Kidney (tissue), 14 donors: ENCODE results near the gene PPP1R8. TPM values are rescaled to one million over a fixed set of nuclear protein-coding genes. Genes with fewer than 3 reads are reported as not detected.
"Not testable (repeated sequence)": the region's sequence is repeated elsewhere in the genome, so short reads cannot be mapped to it uniquely, and the experiment has no call there.

ENCODE experiments used
- DNase-seq, 5 donors: peaks; one replicate each; pipeline ENCODE4 v3.0.0-alpha.2; 2013 to 2020
- FAIRE-seq: peaks from 2 replicates; lab custom pipeline; 2012; peaks lifted over from hg19 to GRCh38; lab: Jason Lieb, UNC
- H3K27ac ChIP-seq, 2 donors: one replicate each; pipeline ENCODE4 v1.7.0; 2013; ENCODE audit warnings: low read depth in 2 of 2, low read length in 2 of 2, inconsistent platforms in 1 of 2
- H3K27me3 ChIP-seq: one replicate; pipeline ENCODE4 v1.7.1; 2013; ENCODE audit warnings: low read length, inconsistent platforms; ENCODE audit not compliant: control insufficient read depth, insufficient read depth
- H3K36me3 ChIP-seq, 3 donors: one replicate each; pipeline versions ENCODE4 v1.7.0 to v1.7.1; 2013; ENCODE audit warnings: low read length in 3 of 3, control low read depth in 1 of 3, inconsistent platforms in 1 of 3; ENCODE audit not compliant: insufficient read depth in 3 of 3, control insufficient read depth in 2 of 3
- H3K4me1 ChIP-seq, 3 donors: one replicate each; pipeline versions ENCODE4 v1.7.0 to v1.7.1; 2013; ENCODE audit warnings: low read length in 3 of 3, inconsistent platforms in 1 of 3, low read depth in 1 of 3; ENCODE audit not compliant: control insufficient read depth in 2 of 3, insufficient read depth in 2 of 3
- H3K4me3 ChIP-seq, 3 donors: one replicate each; pipeline versions ENCODE4 v1.7.0 to v1.8.1; 2013; ENCODE audit warnings: low read length in 3 of 3, control low read depth in 1 of 3, inconsistent platforms in 1 of 3
- H3K9ac ChIP-seq, 3 donors: one replicate each; pipeline versions ENCODE4 v1.7.0 to v1.7.1; 2013; ENCODE audit warnings: low read length in 3 of 3, control low read depth in 1 of 3, inconsistent platforms in 1 of 3
- H3K9me3 ChIP-seq, 3 donors: one replicate each; pipeline versions ENCODE4 v1.7.0 to v1.7.1; 2013; ENCODE audit warnings: low read length in 3 of 3, control low read depth in 1 of 3, inconsistent platforms in 1 of 3; ENCODE audit not compliant: control insufficient read depth in 2 of 3, insufficient read depth in 1 of 3
- intact Hi-C: fragments of 100-400 bp; cut with DNase I; formaldehyde crosslinking; loops from one replicate; pipeline ENCODE4 v1.11.1; 2022
- polyA plus RNA-seq: library from polyadenylated mRNA; stranded (reverse); fragments of 350-450 nt; fragmentation: Illumina TruSeq; extraction: RNeasy Lipid Tissue Mini Kit (QIAGEN cat#74804); gene quantifications from one replicate; pipeline ENCODE4 v1.2.3, GENCODE V29; 2014; ENCODE audit warnings: low read depth, low replicate concordance; ENCODE audit not compliant: insufficient read depth
- total RNA-seq: library from RNA; stranded (reverse); fragmentation: NEBNext Ultra II Directional; extraction: Animal tissue kit (Norgen Biotek cat#: 25700); gene quantifications from one replicate; pipeline ENCODE4 v1.2.1, GENCODE V29; 2021
- TF ChIP-seq, protein P1 (sequence below): IDR thresholded peaks from 3 replicates; pipeline ENCODE4 v1.5.1; 2012; ENCODE audit warnings: mild to moderate bottlenecking, moderate library complexity, borderline replicate concordance; ENCODE audit not compliant: insufficient read depth; ENCODE audit errors: extremely low read depth
- donor health status: control.
- donor health status: control.
- donor health status: control.
- donor health status: control.
- donor health status: control.
- donor health status: DM: yes; HTN: yes; CAD: no.
- donor health status: Normal renal cell carcinoma (clear cell type).

The PPP1R8 gene
- total and polyA plus RNA-seq, 2 donors from 2014 or later: 21.8 to 38.6 TPM

DNA sequence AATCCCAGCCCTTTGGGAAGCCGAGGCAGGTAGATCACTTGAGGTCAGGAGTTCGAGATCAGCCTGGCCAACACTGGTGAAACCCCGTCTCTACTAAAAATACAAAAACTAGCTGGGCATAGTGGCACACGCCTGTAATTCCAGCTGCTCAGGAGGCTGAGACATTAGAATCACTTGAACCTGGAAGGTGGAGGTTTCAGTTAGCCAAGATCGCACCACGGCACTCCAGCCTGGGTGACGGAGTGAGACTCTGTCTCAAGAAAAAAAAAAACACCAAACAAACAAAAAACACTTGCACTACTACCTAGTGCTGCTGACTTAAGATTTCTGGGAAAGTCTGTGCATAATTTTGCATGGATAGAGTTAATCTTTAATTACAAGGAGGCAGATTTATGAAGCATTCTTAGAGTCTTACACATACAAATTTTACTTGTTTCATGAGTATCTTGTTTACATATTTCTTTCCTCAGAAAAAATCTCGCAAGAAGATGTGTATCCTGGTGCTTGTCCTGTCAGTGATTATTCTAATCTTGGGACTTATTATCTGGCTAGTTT is 8.7 kb upstream of the PPP1R8 start:
- FAIRE-seq: peak; percentile 60
- peak overlapping the region in 1 of 3 donors; percentile 42 for H3K9ac ChIP-seq
- peak overlapping the region in 1 of 2 donors; percentile 67 for H3K27ac ChIP-seq
- H3K9me3 ChIP-seq: no peaks in the 10 kb centered on the region
- DNase-seq: peak in 1 of 5 donors; percentile 3
- peaks cover 0 to 6% (median 5%) of the 10 kb centered on the region in 3 donors for H3K4me1 ChIP-seq
- H3K4me3 ChIP-seq: peak overlapping the region in 2 of 3 donors; percentile 4 to 32
- TF ChIP-seq, protein P1, sequence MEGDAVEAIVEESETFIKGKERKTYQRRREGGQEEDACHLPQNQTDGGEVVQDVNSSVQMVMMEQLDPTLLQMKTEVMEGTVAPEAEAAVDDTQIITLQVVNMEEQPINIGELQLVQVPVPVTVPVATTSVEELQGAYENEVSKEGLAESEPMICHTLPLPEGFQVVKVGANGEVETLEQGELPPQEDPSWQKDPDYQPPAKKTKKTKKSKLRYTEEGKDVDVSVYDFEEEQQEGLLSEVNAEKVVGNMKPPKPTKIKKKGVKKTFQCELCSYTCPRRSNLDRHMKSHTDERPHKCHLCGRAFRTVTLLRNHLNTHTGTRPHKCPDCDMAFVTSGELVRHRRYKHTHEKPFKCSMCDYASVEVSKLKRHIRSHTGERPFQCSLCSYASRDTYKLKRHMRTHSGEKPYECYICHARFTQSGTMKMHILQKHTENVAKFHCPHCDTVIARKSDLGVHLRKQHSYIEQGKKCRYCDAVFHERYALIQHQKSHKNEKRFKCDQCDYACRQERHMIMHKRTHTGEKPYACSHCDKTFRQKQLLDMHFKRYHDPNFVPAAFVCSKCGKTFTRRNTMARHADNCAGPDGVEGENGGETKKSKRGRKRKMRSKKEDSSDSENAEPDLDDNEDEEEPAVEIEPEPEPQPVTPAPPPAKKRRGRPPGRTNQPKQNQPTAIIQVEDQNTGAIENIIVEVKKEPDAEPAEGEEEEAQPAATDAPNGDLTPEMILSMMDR: no peak
- peaks cover 0 to 11% (median 7%) of the 10 kb centered on the region in 3 donors for H3K36me3 ChIP-seq
- intact Hi-C loops: no loop called here
- no peaks in the 10 kb centered on the region for H3K27me3 ChIP-seq

DNA sequence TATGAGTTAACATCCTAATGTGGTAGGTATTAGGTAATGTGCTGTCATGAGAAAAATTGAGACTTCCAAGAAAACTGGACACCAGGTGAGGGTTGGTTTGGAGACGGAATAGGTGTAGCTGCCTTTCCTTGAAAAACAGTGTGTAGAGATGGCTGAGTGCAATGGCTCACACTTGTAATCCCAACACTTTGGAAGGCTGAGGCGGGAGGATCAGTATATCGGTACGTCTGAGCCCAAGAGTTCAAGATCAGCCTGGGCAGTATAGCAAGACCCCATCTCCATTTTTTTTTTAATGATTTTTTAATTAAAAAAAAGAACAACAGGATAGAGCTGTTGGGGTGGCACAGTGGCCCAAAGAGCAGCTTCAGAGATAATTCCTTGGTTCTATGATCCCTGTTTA is 6.8 kb upstream of the PPP1R8 start:
- H3K36me3 ChIP-seq: peaks cover 0 to 7% (median 4%) of the 10 kb centered on the region in 3 donors
- H3K4me1 ChIP-seq: no peaks in the 10 kb centered on the region
- DNase-seq: no peak
- intact Hi-C loops: no loop called here
- no peaks in the 10 kb centered on the region for H3K9me3 ChIP-seq
- H3K27me3 ChIP-seq: no peaks in the 10 kb centered on the region
- FAIRE-seq: no peak
- H3K4me3 ChIP-seq: no peak overlapping the region
- H3K9ac ChIP-seq: no peak overlapping the region
- TF ChIP-seq, protein P1: no peak
- H3K27ac ChIP-seq: no peak overlapping the region

DNA sequence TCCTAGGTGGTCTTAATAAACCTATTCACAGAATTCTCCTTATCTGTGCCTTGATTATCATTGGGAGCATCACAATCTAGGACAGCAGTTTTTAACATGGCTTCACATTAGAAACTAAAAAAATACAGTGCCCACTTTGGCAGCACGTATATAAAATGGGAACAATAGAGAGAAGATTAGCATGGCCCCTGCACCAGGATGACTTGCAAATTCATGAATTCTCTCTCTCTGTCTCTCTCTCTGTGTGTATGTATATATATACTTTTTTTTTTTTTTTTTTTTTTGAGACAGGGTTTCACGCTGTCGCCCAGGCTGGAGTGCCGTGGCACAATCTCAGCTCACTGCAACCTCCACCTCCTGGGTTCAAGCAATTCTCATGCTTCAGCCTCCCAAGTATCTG is 6.2 kb upstream of the PPP1R8 start:
- H3K9ac ChIP-seq: no peak overlapping the region
- H3K27me3 ChIP-seq: no peaks in the 10 kb centered on the region
- peaks cover 0 to 5% (median 2%) of the 10 kb centered on the region in 3 donors for H3K36me3 ChIP-seq
- no peaks in the 10 kb centered on the region for H3K4me1 ChIP-seq
- H3K4me3 ChIP-seq: no peak overlapping the region
- intact Hi-C loops: no loop called here
- DNase-seq: no peak
- no peaks in the 10 kb centered on the region for H3K9me3 ChIP-seq
- no peak overlapping the region for H3K27ac ChIP-seq
- TF ChIP-seq, protein P1: no peak
- FAIRE-seq: no peak

DNA sequence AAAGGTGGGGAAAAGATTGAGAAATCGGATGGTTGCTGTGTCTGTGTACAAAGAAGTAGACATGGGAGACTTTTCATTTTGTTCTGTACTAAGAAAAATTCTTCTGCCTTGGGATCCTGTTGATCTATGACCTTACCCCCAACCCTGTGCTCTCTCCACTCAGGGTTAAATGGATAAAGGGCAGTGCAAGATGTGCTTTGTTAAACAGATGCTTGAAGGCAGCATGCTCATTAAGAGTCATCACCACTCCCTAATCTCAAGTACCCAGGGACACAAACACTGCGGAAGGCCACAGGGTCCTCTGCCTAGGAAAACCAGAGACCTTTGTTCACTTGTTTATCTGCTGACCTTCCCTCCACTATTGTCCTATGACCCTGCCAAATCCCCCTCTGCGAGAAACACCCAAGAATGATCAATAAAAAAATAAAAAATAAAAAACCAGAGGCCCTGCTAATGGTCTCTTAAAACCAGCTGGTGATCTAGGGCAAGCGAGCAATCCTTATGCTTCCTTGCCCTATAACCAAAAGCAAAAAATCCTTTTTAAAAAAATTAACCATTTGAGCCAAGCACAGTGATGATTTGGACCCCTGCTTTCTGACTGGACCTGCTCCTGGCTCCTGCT is 1.1 kb upstream of the PPP1R8 start:
- DNase-seq, H3K9me3 ChIP-seq, H3K27me3 ChIP-seq, intact Hi-C loops, FAIRE-seq, H3K27ac ChIP-seq: not testable (repeated sequence)
- H3K4me1 ChIP-seq: peaks cover 0 to 11% (median 8%) of the 10 kb centered on the region in 3 donors
- peaks cover 0 to 11% (median 5%) of the 10 kb centered on the region in 3 donors for H3K36me3 ChIP-seq
- peak overlapping the region in 2 of 3 donors; percentile 78 to 79 for H3K4me3 ChIP-seq
- peak overlapping the region in 1 of 3 donors; percentile 70 for H3K9ac ChIP-seq
